ENCODE data around the gene CSMD2.
"Not testable (repeated sequence)": the region's sequence is repeated elsewhere in the genome, so short reads cannot be mapped to it uniquely, and the experiment has no call there.

The CSMD2 gene

GRCh38 chr1:34113362-34113761 lies 51.7 kb downstream of the CSMD2 start:
- H3K4me3 ChIP-seq (ENCODE audit: insufficient read length, low read depth): no peak overlapping the region
- peak; percentile 35 for DNase-seq (ENCODE audit: low read depth, low spot score)

GRCh38 chr1:34108711-34109110 lies 56.3 kb downstream of the CSMD2 start:
- H3K4me3 ChIP-seq (ENCODE audit: insufficient read length, low read depth): no peak overlapping the region
- H3K9ac ChIP-seq (ENCODE audit: insufficient read length, low read depth): no peak overlapping the region
- no peaks in the 10 kb centered on the region for H3K27me3 ChIP-seq (ENCODE audit: insufficient read depth, insufficient read length)
- DNase-seq (ENCODE audit: low read depth, low spot score): no peak
- H3K4me1 ChIP-seq (ENCODE audit: insufficient read depth, insufficient read length): no peaks in the 10 kb centered on the region
- no peak for TF ChIP-seq ZNF274 (IDR thresholded peaks at IDR 0.05; ENCODE audit: low read depth, low read length)
- no peak for TF ChIP-seq YY1 (IDR thresholded peaks at IDR 0.05; ENCODE audit: insufficient read depth, insufficient read length)
- TF ChIP-seq SUZ12 (IDR thresholded peaks at IDR 0.05; ENCODE audit: extremely low read depth, insufficient read depth, insufficient read length): no peak
- H3K9me3 ChIP-seq (ENCODE audit: insufficient read depth, low read length): no peaks in the 10 kb centered on the region
- no peaks in the 10 kb centered on the region for H3K36me3 ChIP-seq (ENCODE audit: insufficient read depth, insufficient read length, low read length)

More at GRCh38 chr1:34113362-34113761, 51.7 kb downstream of the CSMD2 start:
- TF ChIP-seq SUZ12 (IDR thresholded peaks at IDR 0.05; ENCODE audit: extremely low read depth, insufficient read depth, insufficient read length): no peak
- no peak for TF ChIP-seq ZNF274 (IDR thresholded peaks at IDR 0.05; ENCODE audit: low read depth, low read length)
- TF ChIP-seq YY1 (IDR thresholded peaks at IDR 0.05; ENCODE audit: insufficient read depth, insufficient read length): no peak
- Histone ChIP-seq H3K36me3 (ENCODE audit: insufficient read depth, insufficient read length, low read length) (no peaks in the 10 kb centered on the region), H3K9me3 (ENCODE audit: insufficient read depth, low read length) (peaks cover 19% of the 10 kb centered on the region), H3K4me1 (ENCODE audit: insufficient read depth, insufficient read length) (no peaks in the 10 kb centered on the region), H3K9ac (ENCODE audit: insufficient read length, low read depth) (no peak overlapping the region), H3K27me3 (ENCODE audit: insufficient read depth, insufficient read length) (no peaks in the 10 kb centered on the region)

GRCh38 chr1:34108269-34108668 lies 56.8 kb downstream of the CSMD2 start:
- Histone ChIP-seq H3K27me3 (ENCODE audit: insufficient read depth, insufficient read length) (no peaks in the 10 kb centered on the region), H3K9ac (ENCODE audit: insufficient read length, low read depth) (no peak overlapping the region), H3K4me3 (ENCODE audit: insufficient read length, low read depth) (no peak overlapping the region), H3K9me3 (ENCODE audit: insufficient read depth, low read length) (no peaks in the 10 kb centered on the region), H3K36me3 (ENCODE audit: insufficient read depth, insufficient read length, low read length) (no peaks in the 10 kb centered on the region), H3K4me1 (ENCODE audit: insufficient read depth, insufficient read length) (no peaks in the 10 kb centered on the region)
- DNase-seq (ENCODE audit: low read depth, low spot score): no peak
- no peak for TF ChIP-seq SUZ12 (IDR thresholded peaks at IDR 0.05; ENCODE audit: extremely low read depth, insufficient read depth, insufficient read length)
- TF ChIP-seq YY1 (IDR thresholded peaks at IDR 0.05; ENCODE audit: insufficient read depth, insufficient read length): no peak

GRCh38 chr1:34101151-34101550 lies 63.9 kb downstream of the CSMD2 start:
- H3K4me3 ChIP-seq (ENCODE audit: insufficient read length, low read depth): no peak overlapping the region
- TF ChIP-seq SUZ12 (IDR thresholded peaks at IDR 0.05; ENCODE audit: extremely low read depth, insufficient read depth, insufficient read length) (no peak), YY1 (IDR thresholded peaks at IDR 0.05; ENCODE audit: insufficient read depth, insufficient read length) (no peak), ZNF274 (IDR thresholded peaks at IDR 0.05; ENCODE audit: low read depth, low read length) (no peak)
- no peak for DNase-seq (ENCODE audit: low read depth, low spot score)

GRCh38 chr1:34100332-34100731 lies 64.7 kb downstream of the CSMD2 start:
- H3K27me3 ChIP-seq (ENCODE audit: insufficient read depth, insufficient read length): no peaks in the 10 kb centered on the region
- DNase-seq (ENCODE audit: low read depth, low spot score): no peak
- H3K9ac ChIP-seq (ENCODE audit: insufficient read length, low read depth): no peak overlapping the region
- no peak overlapping the region for H3K4me3 ChIP-seq (ENCODE audit: insufficient read length, low read depth)
- H3K4me1 ChIP-seq (ENCODE audit: insufficient read depth, insufficient read length): no peaks in the 10 kb centered on the region
- TF ChIP-seq ZNF274 (IDR thresholded peaks at IDR 0.05; ENCODE audit: low read depth, low read length) (no peak), SUZ12 (IDR thresholded peaks at IDR 0.05; ENCODE audit: extremely low read depth, insufficient read depth, insufficient read length) (no peak), YY1 (IDR thresholded peaks at IDR 0.05; ENCODE audit: insufficient read depth, insufficient read length) (no peak)
- H3K9me3 ChIP-seq (ENCODE audit: insufficient read depth, low read length): no peaks in the 10 kb centered on the region
- H3K36me3 ChIP-seq (ENCODE audit: insufficient read depth, insufficient read length, low read length): no peaks in the 10 kb centered on the region

More at GRCh38 chr1:34101151-34101550, 63.9 kb downstream of the CSMD2 start:
- no peak overlapping the region for H3K9ac ChIP-seq (ENCODE audit: insufficient read length, low read depth)
- H3K4me1 ChIP-seq (ENCODE audit: insufficient read depth, insufficient read length): no peaks in the 10 kb centered on the region
- H3K36me3 ChIP-seq (ENCODE audit: insufficient read depth, insufficient read length, low read length): no peaks in the 10 kb centered on the region
- no peaks in the 10 kb centered on the region for H3K27me3 ChIP-seq (ENCODE audit: insufficient read depth, insufficient read length)
- H3K9me3 ChIP-seq (ENCODE audit: insufficient read depth, low read length): no peaks in the 10 kb centered on the region

- Histone ChIP-seq H3K4me3 (ENCODE audit: insufficient read length, low read depth) (peak overlapping the region; percentile 44), H3K9me3 (ENCODE audit: insufficient read depth, low read length) (peaks cover 30% of the 10 kb centered on the region), H3K27me3 (ENCODE audit: insufficient read depth, insufficient read length) (peaks cover 30% of the 10 kb centered on the region)
- H3K4me1 ChIP-seq (ENCODE audit: insufficient read depth, insufficient read length); DNase-seq (ENCODE audit: low read depth, low spot score); H3K36me3 ChIP-seq (ENCODE audit: insufficient read depth, insufficient read length, low read length); H3K9ac ChIP-seq (ENCODE audit: insufficient read length, low read depth): not testable (repeated sequence)
Observed at GRCh38 chr1:34092399-34092798, 72.6 kb downstream of the CSMD2 start.

GRCh38 chr1:34089731-34090130 lies 75.3 kb downstream of the CSMD2 start:
- no peak for TF ChIP-seq ZNF274 (IDR thresholded peaks at IDR 0.05; ENCODE audit: low read depth, low read length)
- no peak for TF ChIP-seq YY1 (IDR thresholded peaks at IDR 0.05; ENCODE audit: insufficient read depth, insufficient read length)
- TF ChIP-seq SUZ12 (IDR thresholded peaks at IDR 0.05; ENCODE audit: extremely low read depth, insufficient read depth, insufficient read length): no peak
- H3K4me3 ChIP-seq (ENCODE audit: insufficient read length, low read depth): no peak overlapping the region
- H3K9me3 ChIP-seq (ENCODE audit: insufficient read depth, low read length): peaks cover 30% of the 10 kb centered on the region
- peaks cover 7% of the 10 kb centered on the region for H3K36me3 ChIP-seq (ENCODE audit: insufficient read depth, insufficient read length, low read length)
- peaks cover 37% of the 10 kb centered on the region for H3K27me3 ChIP-seq (ENCODE audit: insufficient read depth, insufficient read length)
- no peaks in the 10 kb centered on the region for H3K4me1 ChIP-seq (ENCODE audit: insufficient read depth, insufficient read length)
- DNase-seq (ENCODE audit: low read depth, low spot score): no peak
- no peak overlapping the region for H3K9ac ChIP-seq (ENCODE audit: insufficient read length, low read depth)

- Histone ChIP-seq H3K9me3 (ENCODE audit: insufficient read depth, low read length) (peaks cover 40% of the 10 kb centered on the region), H3K27me3 (ENCODE audit: insufficient read depth, insufficient read length) (peaks cover 37% of the 10 kb centered on the region), H3K4me1 (ENCODE audit: insufficient read depth, insufficient read length) (no peaks in the 10 kb centered on the region), H3K9ac (ENCODE audit: insufficient read length, low read depth) (no peak overlapping the region), H3K36me3 (ENCODE audit: insufficient read depth, insufficient read length, low read length) (peaks cover 7% of the 10 kb centered on the region), H3K4me3 (ENCODE audit: insufficient read length, low read depth) (no peak overlapping the region)
- peak; percentile 20 for DNase-seq (ENCODE audit: low read depth, low spot score)
- TF ChIP-seq SUZ12 (IDR thresholded peaks at IDR 0.05; ENCODE audit: extremely low read depth, insufficient read depth, insufficient read length) (no peak), YY1 (IDR thresholded peaks at IDR 0.05; ENCODE audit: insufficient read depth, insufficient read length) (no peak), ZNF274 (IDR thresholded peaks at IDR 0.05; ENCODE audit: low read depth, low read length) (no peak)
Observed at GRCh38 chr1:34087986-34088385, 77.0 kb downstream of the CSMD2 start.

Data from NT2/D1 (cell line).